MM.1S (cell line): Measurements from ENCODE around the gene PPFIA2.

Experiments used
- DNase-seq: peaks from one replicate; pipeline ENCODE4 v3.0.0-alpha.2; 2015
- H2AFZ ChIP-seq: fragments of 300-600 bp; sonication (generic); 2 replicates; pipeline ENCODE4 v1.6.0; 2016; ENCODE audit warnings: antibody characterized with exemption, low read length
- H3F3A ChIP-seq: fragments of 300-600 bp; sonication (generic); 2 replicates; pipeline ENCODE4 v1.6.1; 2016; ENCODE audit warnings: mild to moderate bottlenecking, antibody characterized with exemption, low read length, moderate library complexity, mixed read lengths; ENCODE audit not compliant: insufficient read depth
- H3K27ac ChIP-seq: fragments of 300-600 bp; sonication (generic); 2 replicates; pipeline ENCODE4 v1.5.1; 2016; ENCODE audit warnings: mild to moderate bottlenecking, low read length
- H3K27me3 ChIP-seq: fragments of 300-600 bp; sonication (generic); replicated peaks from 2 replicates; pipeline ENCODE4 v1.6.0; 2016; ENCODE audit warnings: low read length; ENCODE audit not compliant: insufficient read depth
- H3K36me3 ChIP-seq: fragments of 300-600 bp; sonication (generic); replicated peaks from 2 replicates; pipeline ENCODE4 v1.6.1; 2016; ENCODE audit warnings: mild to moderate bottlenecking, low read length, mixed read lengths; ENCODE audit not compliant: insufficient read depth
- H3K4me1 ChIP-seq: fragments of 300-600 bp; sonication (generic); 2 replicates; pipeline ENCODE4 v1.6.1; 2016; ENCODE audit warnings: low read length, mixed read lengths
- H3K4me2 ChIP-seq: fragments of 300-600 bp; sonication (generic); 2 replicates; pipeline ENCODE4 v1.6.0; 2016; ENCODE audit warnings: low read depth, low read length
- H3K4me3 ChIP-seq: fragments of 300-600 bp; sonication (generic); 2 replicates; pipeline ENCODE4 v1.5.1; 2016; ENCODE audit warnings: low read length, mixed read lengths
- H3K79me2 ChIP-seq: fragments of 300-600 bp; sonication (generic); 2 replicates; pipeline ENCODE4 v1.6.1; 2016; ENCODE audit warnings: mixed run types, low read length, mixed read lengths
- H3K9ac ChIP-seq: fragments of 300-600 bp; sonication (generic); 2 replicates; pipeline ENCODE4 v1.6.1; 2016; ENCODE audit warnings: low read length, mixed read lengths
- H3K9me2 ChIP-seq: fragments of 300-600 bp; sonication (generic); replicated peaks from 2 replicates; pipeline ENCODE4 v1.6.1; 2016; ENCODE audit warnings: mild to moderate bottlenecking, low read length, mixed read lengths; ENCODE audit not compliant: insufficient read depth
- H3K9me3 ChIP-seq: fragments of 300-600 bp; sonication (generic); replicated peaks from 2 replicates; pipeline ENCODE4 v1.6.1; 2016; ENCODE audit warnings: mild to moderate bottlenecking, low read length, mixed read lengths; ENCODE audit not compliant: insufficient read depth
- H4K20me1 ChIP-seq: fragments of 300-600 bp; sonication (generic); 2 replicates; pipeline ENCODE4 v1.6.1; 2016; ENCODE audit warnings: mild to moderate bottlenecking, low read length, moderate library complexity, mixed read lengths; ENCODE audit not compliant: insufficient read depth
- EZH2 ChIP-seq: fragments of 300-600 bp; sonication (generic); optimal IDR thresholded peaks from 2 replicates; pipeline ENCODE3; 2017; ENCODE audit warnings: low read depth, mild to moderate bottlenecking, antibody characterized with exemption, low read length, mixed read lengths
- EZH2phosphoT487 ChIP-seq: fragments of 300-600 bp; sonication (generic); IDR thresholded peaks from 2 replicates; pipeline ENCODE4 v1.6.1; 2018; ENCODE audit warnings: antibody characterized with exemption, low read length
- TF ChIP-seq, protein P1 (sequence below): fragments of 300-600 bp; sonication (generic); IDR thresholded peaks from 2 replicates; pipeline ENCODE4 v1.5.1; 2016; ENCODE audit warnings: antibody characterized with exemption, low read length, mixed read lengths

The PPFIA2 gene

DNA sequence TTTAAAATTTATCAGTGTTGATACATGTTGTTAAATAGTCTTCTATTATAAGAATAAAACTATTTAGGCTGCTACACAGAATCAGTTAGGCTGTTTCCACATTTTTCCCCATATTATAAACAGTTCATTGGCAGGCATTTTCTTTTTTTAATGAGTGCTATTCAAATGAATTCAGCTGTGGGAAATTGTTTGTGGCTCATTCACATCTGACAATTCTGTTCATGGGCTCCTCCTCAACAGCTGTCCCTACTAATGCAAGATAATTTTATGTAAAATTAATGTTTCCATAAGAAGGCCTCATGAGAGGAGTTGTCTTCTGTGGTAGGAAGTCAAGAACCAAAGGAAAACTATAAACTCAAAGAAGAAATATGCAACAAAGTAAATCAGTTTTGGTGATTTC, 218.0 kb downstream of the PPFIA2 start:
- Histone ChIP-seq H3K4me3 (no peak overlapping the region), H3K27ac (no peak overlapping the region), H3K79me2 (no peaks in the 10 kb centered on the region), H3K9ac (no peak overlapping the region), H3K27me3 (no peaks in the 10 kb centered on the region), H3K9me3 (no peaks in the 10 kb centered on the region), H3K4me1 (no peaks in the 10 kb centered on the region), H3K9me2 (no peaks in the 10 kb centered on the region), H3F3A (no peaks in the 10 kb centered on the region), H3K36me3 (no peaks in the 10 kb centered on the region), H2AFZ (no peak overlapping the region), H3K4me2 (no peak overlapping the region), H4K20me1 (no peaks in the 10 kb centered on the region)
- TF ChIP-seq EZH2phosphoT487 (no peak), EZH2 (no peak)
- TF ChIP-seq, protein P1, sequence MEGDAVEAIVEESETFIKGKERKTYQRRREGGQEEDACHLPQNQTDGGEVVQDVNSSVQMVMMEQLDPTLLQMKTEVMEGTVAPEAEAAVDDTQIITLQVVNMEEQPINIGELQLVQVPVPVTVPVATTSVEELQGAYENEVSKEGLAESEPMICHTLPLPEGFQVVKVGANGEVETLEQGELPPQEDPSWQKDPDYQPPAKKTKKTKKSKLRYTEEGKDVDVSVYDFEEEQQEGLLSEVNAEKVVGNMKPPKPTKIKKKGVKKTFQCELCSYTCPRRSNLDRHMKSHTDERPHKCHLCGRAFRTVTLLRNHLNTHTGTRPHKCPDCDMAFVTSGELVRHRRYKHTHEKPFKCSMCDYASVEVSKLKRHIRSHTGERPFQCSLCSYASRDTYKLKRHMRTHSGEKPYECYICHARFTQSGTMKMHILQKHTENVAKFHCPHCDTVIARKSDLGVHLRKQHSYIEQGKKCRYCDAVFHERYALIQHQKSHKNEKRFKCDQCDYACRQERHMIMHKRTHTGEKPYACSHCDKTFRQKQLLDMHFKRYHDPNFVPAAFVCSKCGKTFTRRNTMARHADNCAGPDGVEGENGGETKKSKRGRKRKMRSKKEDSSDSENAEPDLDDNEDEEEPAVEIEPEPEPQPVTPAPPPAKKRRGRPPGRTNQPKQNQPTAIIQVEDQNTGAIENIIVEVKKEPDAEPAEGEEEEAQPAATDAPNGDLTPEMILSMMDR: no peak
- no peak for DNase-seq

DNA sequence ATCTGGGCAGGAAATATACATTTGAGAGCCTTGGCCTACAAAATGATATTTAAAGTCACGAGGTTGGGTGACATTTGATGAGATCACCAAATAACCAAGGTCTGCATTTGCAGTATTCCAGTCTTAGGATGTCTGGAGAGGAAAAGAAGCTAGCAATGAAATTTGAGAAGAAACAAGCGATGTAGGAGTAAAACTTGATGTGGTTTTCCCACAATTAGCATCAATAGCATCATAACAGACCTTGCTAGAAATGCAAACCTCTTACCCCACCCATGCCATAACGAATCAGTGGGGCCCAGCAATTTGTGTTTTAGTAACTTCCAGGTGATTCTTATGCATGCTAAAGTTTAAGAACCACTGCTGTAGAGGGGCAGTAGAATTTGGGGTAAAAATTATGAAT, 219.9 kb downstream of the PPFIA2 start:
- TF ChIP-seq EZH2 (no peak), EZH2phosphoT487 (no peak)
- TF ChIP-seq, protein P1: no peak
- Histone ChIP-seq H3K4me1 (no peaks in the 10 kb centered on the region), H2AFZ (no peak overlapping the region)

DNA sequence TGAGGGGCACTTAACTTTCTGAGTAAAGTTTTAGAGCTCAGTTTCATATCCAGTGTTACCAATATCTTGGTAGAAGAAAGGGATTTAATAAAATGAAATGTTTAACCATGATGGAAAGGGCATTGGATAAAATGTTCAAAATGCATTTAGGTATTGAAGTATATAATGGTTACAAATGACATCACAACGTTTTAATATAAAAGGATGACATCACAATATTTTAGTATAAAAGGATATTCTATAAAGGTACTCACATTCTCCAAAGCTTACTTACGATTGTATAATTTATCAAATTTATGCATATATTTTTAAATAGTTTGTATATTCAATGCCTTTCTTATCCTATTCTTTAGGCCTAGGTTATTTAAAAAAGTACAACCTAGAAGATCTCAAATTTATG, 226.1 kb downstream of the PPFIA2 start:
- no peak overlapping the region for H3K27ac ChIP-seq
- no peak overlapping the region for H3K9ac ChIP-seq
- no peak for DNase-seq
- no peaks in the 10 kb centered on the region for H4K20me1 ChIP-seq
- no peak overlapping the region for H3K4me3 ChIP-seq
- no peaks in the 10 kb centered on the region for H3K9me2 ChIP-seq
- H3K27me3 ChIP-seq: no peaks in the 10 kb centered on the region
- no peaks in the 10 kb centered on the region for H3K4me1 ChIP-seq
- H3K9me3 ChIP-seq: no peaks in the 10 kb centered on the region
- no peak overlapping the region for H2AFZ ChIP-seq
- no peaks in the 10 kb centered on the region for H3K79me2 ChIP-seq
- no peaks in the 10 kb centered on the region for H3K36me3 ChIP-seq
- no peaks in the 10 kb centered on the region for H3F3A ChIP-seq
- TF ChIP-seq EZH2 (no peak), EZH2phosphoT487 (no peak)
- TF ChIP-seq, protein P1: no peak
- H3K4me2 ChIP-seq: no peak overlapping the region

More for the DNA sequence above, 219.9 kb downstream of the PPFIA2 start:
- Histone ChIP-seq H3K4me2 (no peak overlapping the region), H3K27ac (no peak overlapping the region), H3K27me3 (no peaks in the 10 kb centered on the region), H3K4me3 (no peak overlapping the region), H3K9me2 (no peaks in the 10 kb centered on the region), H3K9ac (no peak overlapping the region), H3K9me3 (no peaks in the 10 kb centered on the region), H3K36me3 (no peaks in the 10 kb centered on the region), H3K79me2 (no peaks in the 10 kb centered on the region), H3F3A (no peaks in the 10 kb centered on the region), H4K20me1 (no peaks in the 10 kb centered on the region)
- DNase-seq: no peak
